IPS-NIHi7 (cell line): ENCODE measurements around the gene DNAJB1.

Source experiments
- DNase-seq: peaks from one replicate; pipeline ENCODE4 v3.0.0; 2012; ENCODE audit warnings: mixed read lengths; ENCODE audit errors: extremely low spot score

DNAJB1 gene

GRCh38 chr19:14496029-14496833 lies 22.0 kb downstream of the DNAJB1 start, which contains the start of gene GIPC1:
GIPC1 (minus strand) TSS chr19:14496127; CDS start chr19:14482976, 13,151 bp downstream.
- DNase-seq: peak; percentile 100

GRCh38 chr19:14495672-14496028 lies 22.5 kb downstream of the DNAJB1 start:
- DNase-seq: peak; percentile 31

GRCh38 chr19:14494910-14495671 lies 23.1 kb downstream of the DNAJB1 start:
- no peak for DNase-seq

- DNase-seq: no peak
These were observed 23.8 kb downstream of the DNAJB1 start for GRCh38 chr19:14494411-14494810.

- DNase-seq: no peak
These were observed 25.4 kb downstream of the DNAJB1 start for GRCh38 chr19:14492756-14493337.

- DNase-seq: no peak
These were observed 30.6 kb downstream of the DNAJB1 start for GRCh38 chr19:14487370-14488125.

GRCh38 chr19:14482172-14482941 lies 35.8 kb downstream of the DNAJB1 start:
- no peak for DNase-seq

- no peak for DNase-seq
These were observed 37.5 kb downstream of the DNAJB1 start for GRCh38 chr19:14480700-14481079.

GRCh38 chr19:14479975-14480699 lies 38.1 kb downstream of the DNAJB1 start:
- peak; percentile 94 for DNase-seq

GRCh38 chr19:14479309-14479974 lies 38.8 kb downstream of the DNAJB1 start:
- no peak for DNase-seq

- DNase-seq: no peak
These were observed 40.1 kb downstream of the DNAJB1 start for GRCh38 chr19:14478113-14478545.

- no peak for DNase-seq
These were observed 40.6 kb downstream of the DNAJB1 start for GRCh38 chr19:14477418-14478112.

- DNase-seq: no peak
These were observed 41.4 kb downstream of the DNAJB1 start for GRCh38 chr19:14476673-14477401.

GRCh38 chr19:14476327-14476672 lies 41.9 kb downstream of the DNAJB1 start:
- no peak for DNase-seq

- DNase-seq: peak; percentile 75
These were observed 42.7 kb downstream of the DNAJB1 start, which contains the start of gene PTGER1 for GRCh38 chr19:14475251-14476073. PTGER1 (minus strand) TSS chr19:14475354; CDS start chr19:14474320, 1,034 bp downstream.

GRCh38 chr19:14474827-14475226 lies 43.4 kb downstream of the DNAJB1 start:
- DNase-seq: no peak

GRCh38 chr19:14473978-14474578 lies 44.1 kb downstream of the DNAJB1 start:
- DNase-seq: no peak
